Neural progenitor cell (in vitro differentiated cells): Measurements from ENCODE around the gene OGG1. TPM values are rescaled to one million over a fixed set of nuclear protein-coding genes. Genes with fewer than 3 reads are reported as not detected.
A peak's percentile ranks its signal among the peaks of the same experiment; 100 is the strongest.

Source experiments
- DNase-seq: peaks from one replicate; pipeline ENCODE4 v3.0.0-alpha.2; 2016; ENCODE audit warnings: low spot score
- H2AFZ ChIP-seq: fragments of 200-600 bp; sonication (generic); replicated peaks from 2 replicates; pipeline ENCODE4 v1.6.1; 2016; ENCODE audit warnings: antibody characterized with exemption
- H3F3A ChIP-seq: fragments of 200-600 bp; sonication (generic); 2 replicates; pipeline ENCODE4 v1.6.1; 2016; ENCODE audit warnings: antibody characterized with exemption, low read depth
- H3K27ac ChIP-seq: fragments of 200-600 bp; sonication (generic); 2 replicates; pipeline ENCODE4 v1.5.1; 2016; ENCODE audit warnings: mild to moderate bottlenecking
- H3K27me3 ChIP-seq: fragments of 200-600 bp; sonication (generic); 2 replicates; pipeline ENCODE4 v1.6.1; 2016; ENCODE audit warnings: mild to moderate bottlenecking, moderate library complexity
- H3K36me3 ChIP-seq: fragments of 200-600 bp; sonication (generic); 2 replicates; pipeline ENCODE4 v1.5.1; 2016
- H3K4me1 ChIP-seq: fragments of 200-600 bp; sonication (generic); 2 replicates; pipeline ENCODE4 v1.6.1; 2016; ENCODE audit warnings: mixed run types
- H3K4me2 ChIP-seq: fragments of 200-600 bp; sonication (generic); 2 replicates; pipeline ENCODE4 v1.6.1; 2016
- H3K4me3 ChIP-seq: fragments of 200-600 bp; sonication (generic); 2 replicates; pipeline ENCODE4 v1.5.1; 2016
- H3K79me2 ChIP-seq: fragments of 200-600 bp; sonication (generic); 2 replicates; pipeline ENCODE4 v1.6.1; 2016; ENCODE audit warnings: low read depth
- H3K9ac ChIP-seq: fragments of 200-600 bp; sonication (generic); 2 replicates; pipeline ENCODE4 v1.6.1; 2016
- H3K9me3 ChIP-seq: fragments of 200-600 bp; sonication (generic); 2 replicates; pipeline ENCODE4 v1.5.1; 2016; ENCODE audit warnings: low read depth
- H4K20me1 ChIP-seq: fragments of 200-600 bp; sonication (generic); 2 replicates; pipeline ENCODE4 v1.6.1; 2016; ENCODE audit warnings: low read depth
- H3K27ac Mint-ChIP-seq: 3 replicates; pipeline ENCODE4 v1.8.0; 2021; ENCODE audit warnings: mixed read lengths
- H3K27me3 Mint-ChIP-seq: 2 replicates; pipeline ENCODE4 v1.8.0; 2022; ENCODE audit warnings: low read depth, mild to moderate bottlenecking, inconsistent platforms, moderate library complexity, mixed read lengths; ENCODE audit not compliant: insufficient read depth
- H3K36me3 Mint-ChIP-seq: 3 replicates; pipeline ENCODE4 v1.8.0; 2021; ENCODE audit warnings: mixed read lengths
- H3K4me1 Mint-ChIP-seq: 3 replicates; pipeline ENCODE4 v1.8.0; 2021; ENCODE audit warnings: mixed read lengths
- H3K4me3 Mint-ChIP-seq: 3 replicates; pipeline ENCODE4 v1.8.0; 2021; ENCODE audit warnings: mild to moderate bottlenecking, moderate library complexity, mixed read lengths
- H3K9me3 Mint-ChIP-seq: 3 replicates; pipeline ENCODE4 v1.8.0; 2020; ENCODE audit warnings: mixed read lengths
- EZH2 ChIP-seq: fragments of 200-600 bp; sonication (generic); IDR thresholded peaks from 2 replicates; pipeline ENCODE4 v1.6.1; 2017; ENCODE audit warnings: antibody characterized with exemption, mild to moderate bottlenecking, moderate library complexity
- EZH2phosphoT487 ChIP-seq: fragments of 200-600 bp; sonication (generic); IDR thresholded peaks from 2 replicates; pipeline ENCODE4 v1.6.1; 2017; ENCODE audit warnings: antibody characterized with exemption
- total RNA-seq: library from RNA; depleted of rRNA; stranded (reverse); fragments of >200 nt; gene quantifications from 2 replicates; pipeline ENCODE4 v1.2.3, GENCODE V29; 2015; ENCODE audit warnings: low replicate concordance
- TF ChIP-seq, protein P1 (sequence below): fragments of 200-600 bp; sonication (generic); IDR thresholded peaks from 2 replicates; pipeline ENCODE4 v1.5.1; 2017; ENCODE audit warnings: antibody characterized with exemption, mild to moderate bottlenecking

Gene OGG1
- total RNA-seq, 1 donor from 2014 or later, result 15.8 TPM

DNA sequence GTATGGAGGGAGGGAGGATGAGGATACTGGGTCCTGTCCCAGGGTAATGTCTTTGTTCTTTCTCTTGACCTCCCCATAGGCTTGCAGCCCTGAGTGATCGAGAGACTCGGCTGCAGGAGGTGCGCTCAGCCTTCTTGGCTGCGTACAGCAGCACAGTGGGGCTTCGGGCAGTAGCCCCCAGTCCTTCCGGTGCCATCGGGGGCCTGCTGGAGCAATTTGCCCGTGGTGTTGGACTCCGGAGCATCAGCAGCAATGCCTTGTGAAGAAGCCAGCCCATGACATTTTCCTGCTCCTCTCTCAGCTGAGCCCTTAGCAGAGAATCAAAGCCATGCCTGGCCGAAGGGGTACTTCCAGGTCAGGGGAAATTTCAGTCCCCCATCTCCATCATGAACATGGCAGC lies 48.0 kb upstream of the OGG1 start:
- Histone ChIP-seq H3K9me3 (no peaks in the 10 kb centered on the region), H3K36me3 (no peaks in the 10 kb centered on the region), H3K27ac (no peak overlapping the region), H2AFZ (no peak overlapping the region), H3K4me2 (no peak overlapping the region), H3K4me1 (peaks cover 13% of the 10 kb centered on the region), H4K20me1 (peaks cover 32% of the 10 kb centered on the region), H3F3A (peaks cover 4% of the 10 kb centered on the region), H3K4me3 (no peak overlapping the region), H3K79me2 (no peaks in the 10 kb centered on the region), H3K27me3 (peaks cover 45% of the 10 kb centered on the region), H3K9ac (no peak overlapping the region)
- no peak for DNase-seq
- TF ChIP-seq EZH2, result no peak
- TF ChIP-seq, protein P1, sequence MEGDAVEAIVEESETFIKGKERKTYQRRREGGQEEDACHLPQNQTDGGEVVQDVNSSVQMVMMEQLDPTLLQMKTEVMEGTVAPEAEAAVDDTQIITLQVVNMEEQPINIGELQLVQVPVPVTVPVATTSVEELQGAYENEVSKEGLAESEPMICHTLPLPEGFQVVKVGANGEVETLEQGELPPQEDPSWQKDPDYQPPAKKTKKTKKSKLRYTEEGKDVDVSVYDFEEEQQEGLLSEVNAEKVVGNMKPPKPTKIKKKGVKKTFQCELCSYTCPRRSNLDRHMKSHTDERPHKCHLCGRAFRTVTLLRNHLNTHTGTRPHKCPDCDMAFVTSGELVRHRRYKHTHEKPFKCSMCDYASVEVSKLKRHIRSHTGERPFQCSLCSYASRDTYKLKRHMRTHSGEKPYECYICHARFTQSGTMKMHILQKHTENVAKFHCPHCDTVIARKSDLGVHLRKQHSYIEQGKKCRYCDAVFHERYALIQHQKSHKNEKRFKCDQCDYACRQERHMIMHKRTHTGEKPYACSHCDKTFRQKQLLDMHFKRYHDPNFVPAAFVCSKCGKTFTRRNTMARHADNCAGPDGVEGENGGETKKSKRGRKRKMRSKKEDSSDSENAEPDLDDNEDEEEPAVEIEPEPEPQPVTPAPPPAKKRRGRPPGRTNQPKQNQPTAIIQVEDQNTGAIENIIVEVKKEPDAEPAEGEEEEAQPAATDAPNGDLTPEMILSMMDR, result no peak
- no peak overlapping the region for H3K4me3 Mint-ChIP-seq
- H3K27me3 Mint-ChIP-seq, result peaks cover 20% of the 10 kb centered on the region
- H3K9me3 Mint-ChIP-seq, result no peaks in the 10 kb centered on the region
- H3K4me1 Mint-ChIP-seq, result peaks cover 5% of the 10 kb centered on the region
- H3K27ac Mint-ChIP-seq, result no peak overlapping the region
- H3K36me3 Mint-ChIP-seq, result peaks cover 12% of the 10 kb centered on the region

DNA sequence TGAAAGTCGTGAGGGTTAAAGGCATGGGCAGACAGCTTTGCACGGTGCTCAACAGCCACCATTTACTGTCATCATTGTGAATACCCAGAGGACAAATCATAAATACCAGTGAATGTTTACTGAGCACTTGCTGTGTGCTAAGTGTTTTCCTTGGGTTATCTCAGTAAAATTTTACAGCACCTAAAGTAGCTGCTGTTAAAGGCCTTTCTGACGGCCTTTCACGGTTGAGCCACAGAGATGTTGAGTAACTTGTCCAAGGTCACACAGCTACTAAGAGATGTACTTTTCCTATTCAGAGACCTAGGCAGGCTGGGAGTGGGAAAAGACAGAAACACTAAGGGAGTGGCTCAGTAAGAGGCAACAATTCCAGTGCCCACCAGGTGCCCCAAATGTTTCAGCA lies 46.5 kb upstream of the OGG1 start:
- Mint-ChIP-seq H3K27me3 (peaks cover 21% of the 10 kb centered on the region), H3K4me3 (peak overlapping the region; percentile 69), H3K27ac (no peak overlapping the region), H3K9me3 (no peaks in the 10 kb centered on the region), H3K36me3 (peaks cover 9% of the 10 kb centered on the region), H3K4me1 (peaks cover 5% of the 10 kb centered on the region)
- TF ChIP-seq EZH2phosphoT487, result no peak
- TF ChIP-seq, protein P1, result no peak
- no peak for TF ChIP-seq EZH2
- Histone ChIP-seq H3K27ac (no peak overlapping the region), H3K4me3 (no peak overlapping the region), H3K4me1 (peaks cover 13% of the 10 kb centered on the region), H3K9ac (no peak overlapping the region), H3K9me3 (no peaks in the 10 kb centered on the region), H3K36me3 (no peaks in the 10 kb centered on the region), H3F3A (peaks cover 4% of the 10 kb centered on the region), H3K27me3 (peaks cover 45% of the 10 kb centered on the region), H3K4me2 (peak overlapping the region; percentile 95), H3K79me2 (no peaks in the 10 kb centered on the region), H4K20me1 (peaks cover 32% of the 10 kb centered on the region), H2AFZ (no peak overlapping the region)
- DNase-seq, result no peak

DNA sequence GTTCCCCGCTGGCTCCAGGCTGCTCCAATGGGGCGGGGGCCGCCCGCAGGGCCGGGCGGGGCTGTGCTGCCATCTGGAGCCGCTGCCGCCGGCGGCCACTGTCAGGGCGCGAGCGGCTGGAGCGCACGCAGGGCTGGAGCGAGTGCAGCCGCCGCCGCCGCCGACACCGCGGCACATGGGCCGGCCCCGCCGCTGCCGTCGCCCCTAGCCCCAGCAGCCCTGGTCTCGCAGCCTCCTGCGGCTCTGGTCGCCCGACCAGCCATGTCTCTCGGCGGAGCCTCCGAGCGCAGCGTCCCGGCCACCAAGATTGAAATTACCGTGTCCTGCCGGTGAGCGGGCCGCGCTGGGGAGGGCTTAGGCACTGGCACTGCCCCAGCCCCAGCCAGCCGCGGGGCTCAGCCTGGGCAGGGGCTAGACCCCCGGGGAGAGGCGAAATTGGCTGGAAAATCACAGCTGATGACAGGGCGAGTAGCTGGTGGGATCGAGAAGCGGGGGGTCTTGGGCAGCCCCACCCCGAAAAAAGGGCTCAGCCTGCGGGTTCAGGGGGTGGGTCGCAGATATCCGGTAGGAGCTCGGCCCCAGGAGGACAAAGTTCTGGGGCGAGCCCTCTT lies 45.9 kb upstream of the OGG1 start, which contains the start of gene CPNE9:
Gene CPNE9 (plus strand): TSS at position 98 of the 611 bp plus-strand sequence. CDS start 164 bp downstream, at position 262.
- peaks cover 9% of the 10 kb centered on the region for H3K36me3 Mint-ChIP-seq
- DNase-seq, result peak; percentile 55
- Histone ChIP-seq H3K36me3 (no peaks in the 10 kb centered on the region), H2AFZ (no peak within 1 kb of the TSS), H3K9ac (no peak within 1 kb of the TSS), H3K27me3 (peaks cover 45% of the 10 kb centered on the region), H4K20me1 (peaks cover 32% of the 10 kb centered on the region), H3K4me3 (peak within 1 kb of the TSS; percentile 44), H3K4me2 (peak within 1 kb of the TSS; percentile 95), H3K79me2 (no peaks in the 10 kb centered on the region), H3K4me1 (peaks cover 13% of the 10 kb centered on the region), H3F3A (peaks cover 4% of the 10 kb centered on the region), H3K27ac (no peak within 1 kb of the TSS), H3K9me3 (no peaks in the 10 kb centered on the region)
- peaks cover 5% of the 10 kb centered on the region for H3K4me1 Mint-ChIP-seq
- peak within 1 kb of the TSS; percentile 84 for H3K4me3 Mint-ChIP-seq
- H3K9me3 Mint-ChIP-seq, result no peaks in the 10 kb centered on the region
- no peak within 1 kb of the TSS for H3K27ac Mint-ChIP-seq
- peaks cover 21% of the 10 kb centered on the region for H3K27me3 Mint-ChIP-seq
- TF ChIP-seq EZH2, result no peak
- no peak for TF ChIP-seq EZH2phosphoT487
- TF ChIP-seq, protein P1, result no peak
